Upper lobe of left lung (tissue), 4 donors: ENCODE measurements around the gene GCAT.

ENCODE experiments used
- POLR2A ChIP-seq, 4 donors: fragments of 450-650 bp; IDR thresholded peaks; one replicate each; pipeline ENCODE4 v1.5.1; 2016 to 2017; ENCODE audit warnings: antibody characterized with exemption in 4 of 4, mild to moderate bottlenecking in 2 of 4
- TF ChIP-seq, protein P1 (sequence below), 6 experiments: fragments of 450-650 bp in 4 of 6; fragments of 200-600 bp in 2 of 6; sonication (generic) in 2 of 6; IDR thresholded peaks; one replicate each; pipeline ENCODE4 v1.5.1; 2016 to 2019; ENCODE audit warnings: antibody characterized with exemption in 6 of 6

GRCh38 chr22:37832022-37832857 lies 24.5 kb downstream of the GCAT start:
- TF ChIP-seq, protein P1, sequence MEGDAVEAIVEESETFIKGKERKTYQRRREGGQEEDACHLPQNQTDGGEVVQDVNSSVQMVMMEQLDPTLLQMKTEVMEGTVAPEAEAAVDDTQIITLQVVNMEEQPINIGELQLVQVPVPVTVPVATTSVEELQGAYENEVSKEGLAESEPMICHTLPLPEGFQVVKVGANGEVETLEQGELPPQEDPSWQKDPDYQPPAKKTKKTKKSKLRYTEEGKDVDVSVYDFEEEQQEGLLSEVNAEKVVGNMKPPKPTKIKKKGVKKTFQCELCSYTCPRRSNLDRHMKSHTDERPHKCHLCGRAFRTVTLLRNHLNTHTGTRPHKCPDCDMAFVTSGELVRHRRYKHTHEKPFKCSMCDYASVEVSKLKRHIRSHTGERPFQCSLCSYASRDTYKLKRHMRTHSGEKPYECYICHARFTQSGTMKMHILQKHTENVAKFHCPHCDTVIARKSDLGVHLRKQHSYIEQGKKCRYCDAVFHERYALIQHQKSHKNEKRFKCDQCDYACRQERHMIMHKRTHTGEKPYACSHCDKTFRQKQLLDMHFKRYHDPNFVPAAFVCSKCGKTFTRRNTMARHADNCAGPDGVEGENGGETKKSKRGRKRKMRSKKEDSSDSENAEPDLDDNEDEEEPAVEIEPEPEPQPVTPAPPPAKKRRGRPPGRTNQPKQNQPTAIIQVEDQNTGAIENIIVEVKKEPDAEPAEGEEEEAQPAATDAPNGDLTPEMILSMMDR (IDR thresholded peaks at IDR 0.05), result no peak
- TF ChIP-seq POLR2A (IDR thresholded peaks at IDR 0.05), result no peak
